ENCODE measurements around the gene TNNT3. TPM values are rescaled to one million over a fixed set of nuclear protein-coding genes. Genes with fewer than 3 reads are reported as not detected.

TNNT3 gene
- total RNA-seq, 2 donors from 2014 or later: 7.4 to 8.9 TPM

- ATAC-seq: no peak
- no peak overlapping the region for H3K27ac Mint-ChIP-seq
- no peak for DNase-seq
- no peak overlapping the region for H3K4me3 Mint-ChIP-seq
- H3K27me3 Mint-ChIP-seq: no peaks in the 10 kb centered on the region
- no peaks in the 10 kb centered on the region for H3K9me3 ChIP-seq (ENCODE audit: control insufficient read depth, low read length, poor library complexity, severe bottlenecking)
- H3K36me3 Mint-ChIP-seq (ENCODE audit: low read depth): no peaks in the 10 kb centered on the region
- H3K4me1 Mint-ChIP-seq: peaks cover 2% of the 10 kb centered on the region
Measured at GRCh38 chr11:1988174-1988573, 68.7 kb downstream of the TNNT3 start.

Other genes starting within 250 kb of the TNNT3 start
- not detected for gene KRTAP5-6, start 222.5 kb upstream of the TNNT3 start, total RNA-seq
- gene IFITM10, start 169.1 kb upstream of the TNNT3 start, total RNA-seq: under 1 TPM; 0.78 to 0.90 TPM
- 10 to 100 TPM; 79.6 to 83.2 TPM for gene CTSD, start 155.8 kb upstream of the TNNT3 start, total RNA-seq
- not detected for gene SYT8, start 84.7 kb upstream of the TNNT3 start, total RNA-seq
- not detected for gene TNNI2, start 80.7 kb upstream of the TNNT3 start, total RNA-seq
- 100 to 1,000 TPM; 297 to 299 TPM for gene LSP1, start 66.6 kb upstream of the TNNT3 start, total RNA-seq
- not detected for gene PRR33, start 27.8 kb upstream of the TNNT3 start, total RNA-seq
- gene MRPL23, start 27.6 kb downstream of the TNNT3 start, total RNA-seq: 10 to 100 TPM; 35.1 to 40.7 TPM
- not detected for gene H19, start 78.1 kb downstream of the TNNT3 start, total RNA-seq
- under 1 TPM; 0.21 to 0.77 TPM for gene IGF2, start 219.7 kb downstream of the TNNT3 start, total RNA-seq
- gene INS, start 241.5 kb downstream of the TNNT3 start, total RNA-seq: not detected